Measurements from ENCODE around the gene DISC1.

- TF ChIP-seq PAX5 (IDR thresholded peaks at IDR 0.05; ENCODE audit: insufficient read depth, low read length, severe bottlenecking) (no peak), POLR2A (IDR thresholded peaks at IDR 0.05; ENCODE audit: low read depth, low read length) (no peak)
Measured at GRCh38 chr1:231838521-231838920, 211.9 kb downstream of the DISC1 start.

Measured in GM12891 (cell line).